HCT116 (cell line): ENCODE measurements around the gene BMAL1. TPM values are rescaled to one million over a fixed set of nuclear protein-coding genes. Genes with fewer than 3 reads are reported as not detected.

Experiments used
- ATAC-seq: fragments of 200-7000 bp; cut with Tn5 transposase; 2 replicates; pipeline ENCODE4 v1.9.1; 2020; ENCODE audit warnings: mild to moderate bottlenecking, moderate library complexity
- BruUV-seq: library from RNA; stranded (reverse); fragments of 400-500 nt; replicated peaks from 2 replicates; lab custom pipeline; 2021; lab: Mats Ljungman, UMichigan
- CTCF ChIA-PET: fragments of 300-600 bp; sonication (Branson Sonifier 250); formaldehyde crosslinking; loops from one replicate; lab custom pipeline; 2021; ENCODE audit warnings: antibody characterized with exemption; lab: Charles Lee
- POLR2A ChIA-PET: fragments of 300-600, 350-600 bp; sonication (Branson Sonifier 250); formaldehyde crosslinking; loops from one replicate; lab custom pipeline; 2021; ENCODE audit warnings: antibody characterized with exemption; lab: Charles Lee
- RAD21 ChIA-PET, 2 experiments: fragments of 300-600 bp; sonication (Branson Sonifier 250); formaldehyde crosslinking; loops; one replicate each; lab custom pipeline; 2023; ENCODE audit warnings: low total read pairs in 2 of 2; ENCODE audit not compliant: uncharacterized antibody in 2 of 2, unreplicated experiment in 2 of 2, low non-redundant PET in 1 of 2; lab: Charles Lee
- DNase-seq: peaks from one replicate; pipeline ENCODE4 v3.0.0-alpha.2; 2010; ENCODE audit warnings: low read depth, low spot score
- H2AFZ ChIP-seq: fragments of 200-600 bp; shearing (Covaris generic), sonication (generic); 2 replicates; pipeline ENCODE4 v1.6.1; 2017; ENCODE audit warnings: low read depth, mixed run types, mixed read lengths, antibody characterized with exemption, low read length; ENCODE audit not compliant: poor library complexity, severe bottlenecking
- H3K27ac ChIP-seq: 2 replicates; pipeline ENCODE4 v1.5.1; 2012; ENCODE audit warnings: low read depth, low read length
- H3K27me3 ChIP-seq: fragments of 200-600 bp; sonication (generic); 2 replicates; pipeline ENCODE4 v1.6.1; 2016; ENCODE audit warnings: mixed run types, low read length, mixed read lengths; ENCODE audit not compliant: insufficient read depth
- H3K36me3 ChIP-seq, 2 experiments: fragments of 200-500 bp in 1 of 2; fragments of 200-600 bp in 1 of 2; sonication (Bioruptor generic) in 1 of 2; sonication (generic) in 1 of 2; 2 replicates each; pipeline versions ENCODE4 v1.5.1 to v1.6.1; 2014 to 2016; ENCODE audit warnings: low read length in 2 of 2, inconsistent platforms in 1 of 2, mixed read lengths in 1 of 2, mixed run types in 1 of 2; ENCODE audit not compliant: insufficient read depth in 2 of 2, control insufficient read depth in 1 of 2
- H3K4me1 ChIP-seq, 2 experiments: fragments of 200-600 bp in 1 of 2; sonication (generic) in 1 of 2; 2 replicates each; pipeline versions ENCODE4 v1.5.1 to v1.6.1; 2012 to 2017; ENCODE audit warnings: low read length in 2 of 2, inconsistent platforms in 1 of 2, mild to moderate bottlenecking in 1 of 2, mixed read lengths in 1 of 2, mixed run types in 1 of 2, moderate library complexity in 1 of 2; ENCODE audit not compliant: insufficient read depth in 2 of 2, control insufficient read depth in 1 of 2
- H3K4me2 ChIP-seq: fragments of 200-600 bp; sonication (generic); 2 replicates; pipeline ENCODE4 v1.6.1; 2017; ENCODE audit warnings: mixed run types, low read length, mixed read lengths
- H3K4me3 ChIP-seq, 2 experiments: fragments of 200-600 bp in 1 of 2; sonication (generic) in 1 of 2; replicated peaks in 1 of 2; 2 replicates each; pipeline ENCODE4 v1.5.1; 2011 to 2016; ENCODE audit warnings: low read length in 2 of 2, control low read depth in 1 of 2, low read depth in 1 of 2, mild to moderate bottlenecking in 1 of 2, mixed read lengths in 1 of 2, mixed run types in 1 of 2
- H3K79me2 ChIP-seq: fragments of 200-600 bp; sonication (generic); 2 replicates; pipeline ENCODE4 v1.6.1; 2017; ENCODE audit warnings: mild to moderate bottlenecking, mixed run types, low read length, moderate library complexity, mixed read lengths; ENCODE audit not compliant: insufficient read depth
- H3K9ac ChIP-seq: fragments of 200-600 bp; sonication (generic); 2 replicates; pipeline ENCODE4 v1.6.1; 2016; ENCODE audit warnings: low read length, mixed read lengths
- H3K9me2 ChIP-seq: fragments of 200-600 bp; sonication (generic), shearing (Covaris generic); 2 replicates; pipeline ENCODE4 v1.6.1; 2017; ENCODE audit warnings: mixed run types, mild to moderate bottlenecking, moderate library complexity; ENCODE audit not compliant: insufficient read depth
- H3K9me3 ChIP-seq, 2 experiments: fragments of 200-500 bp in 1 of 2; fragments of 200-600 bp in 1 of 2; sonication (Bioruptor generic) in 1 of 2; sonication (generic) in 1 of 2; 2 replicates each; pipeline ENCODE4 v1.6.1; 2014 to 2017; ENCODE audit warnings: low read length in 2 of 2, mixed read lengths in 2 of 2, inconsistent platforms in 1 of 2, low read depth in 1 of 2, mild to moderate bottlenecking in 1 of 2, mixed run types in 1 of 2, moderate library complexity in 1 of 2; ENCODE audit not compliant: control insufficient read depth in 1 of 2, insufficient read depth in 1 of 2
- H4K20me1 ChIP-seq: fragments of 200-600 bp; sonication (generic), shearing (Covaris generic); 2 replicates; pipeline ENCODE4 v1.6.1; 2017; ENCODE audit warnings: mixed run types, mild to moderate bottlenecking, moderate library complexity; ENCODE audit not compliant: insufficient read depth
- CBX3 ChIP-seq: IDR thresholded peaks from 2 replicates; pipeline ENCODE4 v1.6.1; 2012; ENCODE audit warnings: low read depth
- CEBPB ChIP-seq: IDR thresholded peaks from 2 replicates; pipeline ENCODE4 v1.6.1; 2012; ENCODE audit warnings: low read depth
- EGR1 ChIP-seq: IDR thresholded peaks from 2 replicates; pipeline ENCODE4 v1.6.1; 2012; ENCODE audit warnings: low read depth
- ELF1 ChIP-seq: IDR thresholded peaks from 2 replicates; pipeline ENCODE4 v1.6.1; 2012; ENCODE audit warnings: low read depth, borderline replicate concordance
- EZH2 ChIP-seq: fragments of 200-600 bp; sonication (generic); IDR thresholded peaks from 2 replicates; pipeline ENCODE4 v1.6.1; 2017; ENCODE audit warnings: antibody characterized with exemption, mixed run types
- EZH2phosphoT487 ChIP-seq: fragments of 200-600 bp; IDR thresholded peaks from 2 replicates; pipeline ENCODE4 v1.6.1; 2018; ENCODE audit warnings: antibody characterized with exemption, borderline replicate concordance
- POLR2A ChIP-seq: IDR thresholded peaks from 2 replicates; pipeline ENCODE4 v1.7.0; 2011; ENCODE audit warnings: borderline replicate concordance; ENCODE audit not compliant: insufficient read depth, insufficient read length; ENCODE audit errors: extremely low read depth
- POLR2AphosphoS5 ChIP-seq: IDR thresholded peaks from 2 replicates; pipeline ENCODE4 v1.6.1; 2011; ENCODE audit warnings: mild to moderate bottlenecking, low read depth, low read length, moderate library complexity
- SIN3A ChIP-seq: IDR thresholded peaks from 2 replicates; pipeline ENCODE4 v1.6.1; 2012; ENCODE audit warnings: low read depth
- SP1 ChIP-seq: IDR thresholded peaks from 2 replicates; pipeline ENCODE4 v1.6.1; 2012; ENCODE audit warnings: low read depth
- SRF ChIP-seq: IDR thresholded peaks from 2 replicates; pipeline ENCODE4 v1.6.1; 2012; ENCODE audit warnings: low read depth
- TCF7L2 ChIP-seq: IDR thresholded peaks from 2 replicates; pipeline ENCODE4 v1.7.0; 2011; ENCODE audit warnings: borderline replicate concordance, inconsistent platforms; ENCODE audit not compliant: insufficient read depth, insufficient read length; ENCODE audit errors: extremely low read depth
- YY1 ChIP-seq: IDR thresholded peaks from 2 replicates; pipeline ENCODE4 v1.6.1; 2011; ENCODE audit warnings: low read length, low read depth, moderate library complexity, mild to moderate bottlenecking; ENCODE audit not compliant: insufficient replicate concordance; ENCODE audit errors: extremely low read depth
- ZFX ChIP-seq: fragments of 450-650 bp; IDR thresholded peaks from 2 replicates; pipeline ENCODE4 v1.6.1; 2017
- ZNF274 ChIP-seq: fragments of 200-500 bp; sonication (Bioruptor generic); IDR thresholded peaks from 2 replicates; pipeline ENCODE4 v1.6.1; 2014; ENCODE audit warnings: mild to moderate bottlenecking, low read depth, low read length, inconsistent platforms
- intact Hi-C: fragments of 100-400 bp; cut with micrococcal nuclease; formaldehyde crosslinking; loops from 2 replicates; pipeline ENCODE4 v1.10.0; 2022
- total RNA-seq: library from RNA; stranded (reverse); gene quantifications from one replicate; pipeline ENCODE4 v1.2.1, GENCODE V29; 2021; ENCODE audit not compliant: unreplicated experiment
- TF ChIP-seq, protein P1 (sequence below), 3 experiments: fragments of 200-600 bp in 1 of 3; sonication (generic) in 1 of 3; IDR thresholded peaks in 2 of 3; conservative IDR thresholded peaks in 1 of 3; 2 replicates each; pipeline ENCODE4 v1.5.1; 2012 to 2017; ENCODE audit warnings: low read depth in 2 of 3, low read length in 2 of 3, antibody characterized with exemption in 1 of 3, borderline replicate concordance in 1 of 3, control low read depth in 1 of 3, mild to moderate bottlenecking in 1 of 3, mixed read lengths in 1 of 3, mixed run types in 1 of 3, moderate library complexity in 1 of 3; ENCODE audit not compliant: insufficient read depth in 1 of 3
- TF ChIP-seq, protein P2 (sequence below): IDR thresholded peaks from 2 replicates; pipeline ENCODE4 v1.6.1; 2011; ENCODE audit warnings: mild to moderate bottlenecking, low read length, moderate library complexity; ENCODE audit not compliant: insufficient replicate concordance; ENCODE audit errors: extremely low read depth
- TF ChIP-seq, protein P3 (sequence below): IDR thresholded peaks from 2 replicates; pipeline ENCODE4 v1.6.1; 2012
- TF ChIP-seq, protein P4 (sequence below): IDR thresholded peaks from 2 replicates; pipeline ENCODE4 v1.6.1; 2012; ENCODE audit warnings: low read depth
- TF ChIP-seq, protein P5 (sequence below): IDR thresholded peaks from 2 replicates; pipeline ENCODE4 v1.6.1; 2012

The BMAL1 gene
- total RNA-seq, 1 experiment from 2014 or later = 17.6 TPM

DNA sequence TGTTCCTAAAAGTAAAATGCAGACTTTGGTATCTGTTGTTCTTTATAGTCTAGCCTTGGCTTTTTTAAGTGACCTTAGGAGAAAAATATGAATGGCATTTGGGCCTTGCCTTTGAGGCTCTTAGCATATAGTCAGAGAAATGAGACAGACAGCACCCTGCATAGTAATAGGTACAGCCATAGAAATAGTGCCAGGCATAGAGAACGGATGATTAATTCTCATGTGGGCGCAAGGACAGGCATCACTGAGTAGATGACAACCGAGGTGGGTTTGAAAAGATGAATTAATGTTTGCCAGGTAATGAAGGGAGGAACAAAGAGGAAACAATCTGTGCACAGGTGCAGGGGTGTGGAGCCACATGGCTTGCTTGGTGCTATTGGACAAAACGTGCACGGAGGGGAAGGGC, 90.5 kb downstream of the BMAL1 start:
- no peak overlapping the region for H3K9ac ChIP-seq
- H4K20me1 ChIP-seq = no peaks in the 10 kb centered on the region
- DNase-seq (no peak), ATAC-seq (no peak)
- H3K4me2 ChIP-seq = no peak overlapping the region
- H3K4me3 ChIP-seq = no peak overlapping the region
- no peak for TF ChIP-seq EZH2phosphoT487
- TF ChIP-seq SRF = no peak
- TF ChIP-seq, protein P1, sequence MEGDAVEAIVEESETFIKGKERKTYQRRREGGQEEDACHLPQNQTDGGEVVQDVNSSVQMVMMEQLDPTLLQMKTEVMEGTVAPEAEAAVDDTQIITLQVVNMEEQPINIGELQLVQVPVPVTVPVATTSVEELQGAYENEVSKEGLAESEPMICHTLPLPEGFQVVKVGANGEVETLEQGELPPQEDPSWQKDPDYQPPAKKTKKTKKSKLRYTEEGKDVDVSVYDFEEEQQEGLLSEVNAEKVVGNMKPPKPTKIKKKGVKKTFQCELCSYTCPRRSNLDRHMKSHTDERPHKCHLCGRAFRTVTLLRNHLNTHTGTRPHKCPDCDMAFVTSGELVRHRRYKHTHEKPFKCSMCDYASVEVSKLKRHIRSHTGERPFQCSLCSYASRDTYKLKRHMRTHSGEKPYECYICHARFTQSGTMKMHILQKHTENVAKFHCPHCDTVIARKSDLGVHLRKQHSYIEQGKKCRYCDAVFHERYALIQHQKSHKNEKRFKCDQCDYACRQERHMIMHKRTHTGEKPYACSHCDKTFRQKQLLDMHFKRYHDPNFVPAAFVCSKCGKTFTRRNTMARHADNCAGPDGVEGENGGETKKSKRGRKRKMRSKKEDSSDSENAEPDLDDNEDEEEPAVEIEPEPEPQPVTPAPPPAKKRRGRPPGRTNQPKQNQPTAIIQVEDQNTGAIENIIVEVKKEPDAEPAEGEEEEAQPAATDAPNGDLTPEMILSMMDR (IDR thresholded peaks at IDR 0.05 in 2 of 3, conservative IDR thresholded peaks at IDR 0.05 in 1 of 3; ENCODE audit: borderline replicate concordance in 1 of 3, insufficient read depth in 1 of 3, low read depth in 2 of 3, low read length in 2 of 3) = no peak
- TF ChIP-seq, protein P2, sequence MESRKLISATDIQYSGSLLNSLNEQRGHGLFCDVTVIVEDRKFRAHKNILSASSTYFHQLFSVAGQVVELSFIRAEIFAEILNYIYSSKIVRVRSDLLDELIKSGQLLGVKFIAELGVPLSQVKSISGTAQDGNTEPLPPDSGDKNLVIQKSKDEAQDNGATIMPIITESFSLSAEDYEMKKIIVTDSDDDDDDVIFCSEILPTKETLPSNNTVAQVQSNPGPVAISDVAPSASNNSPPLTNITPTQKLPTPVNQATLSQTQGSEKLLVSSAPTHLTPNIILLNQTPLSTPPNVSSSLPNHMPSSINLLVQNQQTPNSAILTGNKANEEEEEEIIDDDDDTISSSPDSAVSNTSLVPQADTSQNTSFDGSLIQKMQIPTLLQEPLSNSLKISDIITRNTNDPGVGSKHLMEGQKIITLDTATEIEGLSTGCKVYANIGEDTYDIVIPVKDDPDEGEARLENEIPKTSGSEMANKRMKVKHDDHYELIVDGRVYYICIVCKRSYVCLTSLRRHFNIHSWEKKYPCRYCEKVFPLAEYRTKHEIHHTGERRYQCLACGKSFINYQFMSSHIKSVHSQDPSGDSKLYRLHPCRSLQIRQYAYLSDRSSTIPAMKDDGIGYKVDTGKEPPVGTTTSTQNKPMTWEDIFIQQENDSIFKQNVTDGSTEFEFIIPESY = no peak
- no peak for TF ChIP-seq ELF1
- no peak for TF ChIP-seq CEBPB
- TF ChIP-seq YY1 = no peak
- TF ChIP-seq, protein P3, sequence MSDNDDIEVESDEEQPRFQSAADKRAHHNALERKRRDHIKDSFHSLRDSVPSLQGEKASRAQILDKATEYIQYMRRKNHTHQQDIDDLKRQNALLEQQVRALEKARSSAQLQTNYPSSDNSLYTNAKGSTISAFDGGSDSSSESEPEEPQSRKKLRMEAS = no peak
- TF ChIP-seq POLR2A = no peak
- TF ChIP-seq TCF7L2 = no peak
- no peak for TF ChIP-seq SIN3A
- TF ChIP-seq SP1 = no peak
- TF ChIP-seq POLR2AphosphoS5 = no peak
- no peak for TF ChIP-seq CBX3
- no peak for TF ChIP-seq ZNF274
- no peak for TF ChIP-seq EZH2
- TF ChIP-seq, protein P4, sequence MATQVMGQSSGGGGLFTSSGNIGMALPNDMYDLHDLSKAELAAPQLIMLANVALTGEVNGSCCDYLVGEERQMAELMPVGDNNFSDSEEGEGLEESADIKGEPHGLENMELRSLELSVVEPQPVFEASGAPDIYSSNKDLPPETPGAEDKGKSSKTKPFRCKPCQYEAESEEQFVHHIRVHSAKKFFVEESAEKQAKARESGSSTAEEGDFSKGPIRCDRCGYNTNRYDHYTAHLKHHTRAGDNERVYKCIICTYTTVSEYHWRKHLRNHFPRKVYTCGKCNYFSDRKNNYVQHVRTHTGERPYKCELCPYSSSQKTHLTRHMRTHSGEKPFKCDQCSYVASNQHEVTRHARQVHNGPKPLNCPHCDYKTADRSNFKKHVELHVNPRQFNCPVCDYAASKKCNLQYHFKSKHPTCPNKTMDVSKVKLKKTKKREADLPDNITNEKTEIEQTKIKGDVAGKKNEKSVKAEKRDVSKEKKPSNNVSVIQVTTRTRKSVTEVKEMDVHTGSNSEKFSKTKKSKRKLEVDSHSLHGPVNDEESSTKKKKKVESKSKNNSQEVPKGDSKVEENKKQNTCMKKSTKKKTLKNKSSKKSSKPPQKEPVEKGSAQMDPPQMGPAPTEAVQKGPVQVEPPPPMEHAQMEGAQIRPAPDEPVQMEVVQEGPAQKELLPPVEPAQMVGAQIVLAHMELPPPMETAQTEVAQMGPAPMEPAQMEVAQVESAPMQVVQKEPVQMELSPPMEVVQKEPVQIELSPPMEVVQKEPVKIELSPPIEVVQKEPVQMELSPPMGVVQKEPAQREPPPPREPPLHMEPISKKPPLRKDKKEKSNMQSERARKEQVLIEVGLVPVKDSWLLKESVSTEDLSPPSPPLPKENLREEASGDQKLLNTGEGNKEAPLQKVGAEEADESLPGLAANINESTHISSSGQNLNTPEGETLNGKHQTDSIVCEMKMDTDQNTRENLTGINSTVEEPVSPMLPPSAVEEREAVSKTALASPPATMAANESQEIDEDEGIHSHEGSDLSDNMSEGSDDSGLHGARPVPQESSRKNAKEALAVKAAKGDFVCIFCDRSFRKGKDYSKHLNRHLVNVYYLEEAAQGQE = no peak
- TF ChIP-seq, protein P5, sequence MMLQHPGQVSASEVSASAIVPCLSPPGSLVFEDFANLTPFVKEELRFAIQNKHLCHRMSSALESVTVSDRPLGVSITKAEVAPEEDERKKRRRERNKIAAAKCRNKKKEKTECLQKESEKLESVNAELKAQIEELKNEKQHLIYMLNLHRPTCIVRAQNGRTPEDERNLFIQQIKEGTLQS = no peak
- TF ChIP-seq ZFX = no peak
- TF ChIP-seq EGR1 = no peak
- TF ChIP-seq, all 23 proteins: peak for 0
- intact Hi-C loops = no loop called here
- Histone ChIP-seq H3K79me2 (no peaks in the 10 kb centered on the region), H3K27ac (no peak overlapping the region), H3K4me1 (peaks cover 0 to 12% of the 10 kb centered on the region in 2 experiments; a peak in 1 of 4 replicates), H3K36me3 (peaks cover 0 to 7% of the 10 kb centered on the region in 2 experiments; a peak in 2 of 4 replicates), H3K9me3 (no peaks in the 10 kb centered on the region), H2AFZ (no peak overlapping the region), H3K9me2 (no peaks in the 10 kb centered on the region), H3K27me3 (no peaks in the 10 kb centered on the region)
- BruUV-seq = no TSS peak
- POLR2A ChIA-PET = no interaction called here
- CTCF ChIA-PET = no interaction called here
- RAD21 ChIA-PET = no interaction called here
